ENCODE measurements around the gene STEAP4.
"Not testable (repeated sequence)": the region's sequence is repeated elsewhere in the genome, so short reads cannot be mapped to it uniquely, and the experiment has no call there.

Gene STEAP4

GRCh38 chr7:88312061-88312663 lies 5.5 kb upstream of the STEAP4 start:
- DNase-seq (ENCODE audit: low read depth): no peak

GRCh38 chr7:88311675-88312036 lies 5.0 kb upstream of the STEAP4 start:
- no peak for DNase-seq (ENCODE audit: low read depth)

GRCh38 chr7:88310956-88311674 lies 4.4 kb upstream of the STEAP4 start:
- DNase-seq (ENCODE audit: low read depth): no peak

- no peak for DNase-seq (ENCODE audit: low read depth)
Measured at GRCh38 chr7:88309819-88310218, 3.1 kb upstream of the STEAP4 start.

GRCh38 chr7:88307823-88308222 lies 1.1 kb upstream of the STEAP4 start:
- DNase-seq (ENCODE audit: low read depth): no peak

- DNase-seq (ENCODE audit: low read depth): no peak
Measured at GRCh38 chr7:88307412-88307811, 718 bp upstream of the STEAP4 start.

GRCh38 chr7:88305044-88305443 lies 1.6 kb downstream of the STEAP4 start:
- no peak for DNase-seq (ENCODE audit: low read depth)

GRCh38 chr7:88302486-88302885 lies 4.2 kb downstream of the STEAP4 start:
- no peak for DNase-seq (ENCODE audit: low read depth)

- DNase-seq (ENCODE audit: low read depth): no peak
Measured at GRCh38 chr7:88301924-88302323, 4.8 kb downstream of the STEAP4 start.

- DNase-seq (ENCODE audit: low read depth): no peak
Measured at GRCh38 chr7:88300401-88300945, 6.2 kb downstream of the STEAP4 start.

- no peak for DNase-seq (ENCODE audit: low read depth)
Measured at GRCh38 chr7:88299126-88299525, 7.6 kb downstream of the STEAP4 start.

GRCh38 chr7:88293866-88294265 lies 12.8 kb downstream of the STEAP4 start:
- no peak for DNase-seq (ENCODE audit: low read depth)

- DNase-seq (ENCODE audit: low read depth): no peak
Measured at GRCh38 chr7:88291398-88292173, 15.1 kb downstream of the STEAP4 start.

- DNase-seq (ENCODE audit: low read depth): no peak
Measured at GRCh38 chr7:88290491-88290890, 16.2 kb downstream of the STEAP4 start.

GRCh38 chr7:88289564-88290025 lies 17.1 kb downstream of the STEAP4 start:
- no peak for DNase-seq (ENCODE audit: low read depth)

GRCh38 chr7:88281749-88282148 lies 24.9 kb downstream of the STEAP4 start:
- DNase-seq (ENCODE audit: low read depth): no peak

GRCh38 chr7:88280801-88281200 lies 25.9 kb downstream of the STEAP4 start:
- DNase-seq (ENCODE audit: low read depth): no peak

GRCh38 chr7:88279323-88279722 lies 27.4 kb downstream of the STEAP4 start:
- DNase-seq (ENCODE audit: low read depth): no peak

- no peak for DNase-seq (ENCODE audit: low read depth)
Measured at GRCh38 chr7:88278881-88279280, 27.8 kb downstream of the STEAP4 start.

- no peak for DNase-seq (ENCODE audit: low read depth)
Measured at GRCh38 chr7:88276605-88277153, 30.0 kb downstream of the STEAP4 start.

- DNase-seq (ENCODE audit: low read depth): not testable (repeated sequence)
Measured at GRCh38 chr7:88274856-88275255, 31.8 kb downstream of the STEAP4 start.

- no peak for DNase-seq (ENCODE audit: low read depth)
Measured at GRCh38 chr7:88269586-88269985, 37.1 kb downstream of the STEAP4 start.

- no peak for DNase-seq (ENCODE audit: low read depth)
Measured at GRCh38 chr7:88268858-88269257, 37.8 kb downstream of the STEAP4 start.
